GM18499 (cell line): ENCODE data around the gene SLC25A46.
"Not testable (repeated sequence)": the region's sequence is repeated elsewhere in the genome, so short reads cannot be mapped to it uniquely, and the experiment has no call there.

ENCODE experiments used
- ATAC-seq: cut with Tn5 transposase; IDR thresholded peaks from one replicate; pipeline ENCODE4 v1.9.1; 2021; ENCODE audit warnings: moderate number of reproducible peaks; ENCODE audit not compliant: insufficient read depth, unreplicated experiment

Gene SLC25A46

GRCh38 chr5:110753600-110753999, 14.8 kb downstream of the SLC25A46 start:
- no peak for ATAC-seq

- ATAC-seq = no peak
These were observed 15.4 kb downstream of the SLC25A46 start for GRCh38 chr5:110754181-110754580.

GRCh38 chr5:110757118-110757729, 18.4 kb downstream of the SLC25A46 start:
- no peak for ATAC-seq

- no peak for ATAC-seq
These were observed 21.4 kb downstream of the SLC25A46 start for GRCh38 chr5:110760158-110760557.

GRCh38 chr5:110768138-110768860, 29.5 kb downstream of the SLC25A46 start:
- no peak for ATAC-seq

- ATAC-seq = no peak
These were observed 30.3 kb downstream of the SLC25A46 start for GRCh38 chr5:110769000-110769681.

GRCh38 chr5:110770286-110770685, 31.5 kb downstream of the SLC25A46 start:
- ATAC-seq = no peak

GRCh38 chr5:110784901-110785300, 46.1 kb downstream of the SLC25A46 start:
- no peak for ATAC-seq

- no peak for ATAC-seq
These were observed 46.5 kb downstream of the SLC25A46 start for GRCh38 chr5:110785356-110785755.

GRCh38 chr5:110788006-110788405, 49.2 kb downstream of the SLC25A46 start:
- not testable (repeated sequence) for ATAC-seq

- no peak for ATAC-seq
These were observed 51.9 kb downstream of the SLC25A46 start for GRCh38 chr5:110790673-110791072.

- no peak for ATAC-seq
These were observed 64.2 kb downstream of the SLC25A46 start for GRCh38 chr5:110802998-110803397.

- no peak for ATAC-seq
These were observed 64.9 kb downstream of the SLC25A46 start for GRCh38 chr5:110803467-110804326.

GRCh38 chr5:110807169-110807568, 68.4 kb downstream of the SLC25A46 start:
- ATAC-seq = no peak

- no peak for ATAC-seq
These were observed 70.2 kb downstream of the SLC25A46 start for GRCh38 chr5:110809006-110809405.
